Nucleus accumbens (tissue), 56 donors: ENCODE measurements around the gene SLC23A1.
"Not testable (repeated sequence)": the region's sequence is repeated elsewhere in the genome, so short reads cannot be mapped to it uniquely, and the experiment has no call there.

Experiments used
- DNase-seq, 56 donors: peaks; one replicate each; lab custom pipeline; 2025; lab: John Stamatoyannopoulos, UW

The SLC23A1 gene

GRCh38 chr5:139374909-139375308 is 8.2 kb downstream of the SLC23A1 start:
- no peak for DNase-seq

GRCh38 chr5:139371482-139372435 is 11.3 kb downstream of the SLC23A1 start:
- no peak for DNase-seq

DNA sequence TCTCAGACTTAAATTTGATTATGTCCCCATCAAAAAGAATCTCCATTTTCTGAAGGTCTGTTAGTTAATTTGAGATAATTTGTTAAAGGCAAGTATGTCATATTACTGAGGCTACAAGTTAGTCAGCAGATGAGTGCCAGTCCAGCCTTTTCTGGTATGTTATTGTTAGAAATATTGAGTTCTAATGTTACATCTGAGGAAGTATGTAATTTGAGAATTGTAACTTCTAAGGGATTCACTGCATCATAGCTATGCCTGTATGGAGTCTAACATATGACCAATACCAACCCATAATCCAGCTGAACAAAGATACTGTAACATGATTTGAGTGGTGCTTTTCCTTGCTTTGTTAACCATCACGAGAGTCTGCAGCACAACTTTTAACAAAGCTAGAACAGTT is 13.9 kb downstream of the SLC23A1 start:
- no peak for DNase-seq

DNA sequence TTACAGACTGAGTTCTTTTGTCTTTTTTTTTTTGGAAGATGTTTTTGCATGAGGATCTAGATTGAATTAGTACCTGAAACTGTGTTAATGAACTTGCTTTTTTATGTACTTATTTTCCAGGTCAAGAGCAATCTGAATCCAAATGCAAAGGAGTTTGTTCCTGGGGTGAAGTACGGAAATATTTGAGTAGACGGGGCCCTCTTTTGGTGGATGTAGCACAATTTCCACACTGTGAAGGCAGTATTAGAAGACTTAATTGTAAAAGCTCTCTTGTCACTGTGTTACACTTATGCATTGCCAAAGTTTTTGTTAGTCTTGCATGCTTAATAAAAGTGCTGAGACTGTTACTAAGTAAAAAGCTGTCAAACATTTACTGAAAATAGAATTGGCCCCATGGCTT is 14.5 kb downstream of the SLC23A1 start:
- DNase-seq = no peak

- DNase-seq = no peak
These were observed 18.6 kb downstream of the SLC23A1 start for GRCh38 chr5:139364466-139364865.

- no peak for DNase-seq
These were observed 19.2 kb downstream of the SLC23A1 start for GRCh38 chr5:139363937-139364336.

DNA sequence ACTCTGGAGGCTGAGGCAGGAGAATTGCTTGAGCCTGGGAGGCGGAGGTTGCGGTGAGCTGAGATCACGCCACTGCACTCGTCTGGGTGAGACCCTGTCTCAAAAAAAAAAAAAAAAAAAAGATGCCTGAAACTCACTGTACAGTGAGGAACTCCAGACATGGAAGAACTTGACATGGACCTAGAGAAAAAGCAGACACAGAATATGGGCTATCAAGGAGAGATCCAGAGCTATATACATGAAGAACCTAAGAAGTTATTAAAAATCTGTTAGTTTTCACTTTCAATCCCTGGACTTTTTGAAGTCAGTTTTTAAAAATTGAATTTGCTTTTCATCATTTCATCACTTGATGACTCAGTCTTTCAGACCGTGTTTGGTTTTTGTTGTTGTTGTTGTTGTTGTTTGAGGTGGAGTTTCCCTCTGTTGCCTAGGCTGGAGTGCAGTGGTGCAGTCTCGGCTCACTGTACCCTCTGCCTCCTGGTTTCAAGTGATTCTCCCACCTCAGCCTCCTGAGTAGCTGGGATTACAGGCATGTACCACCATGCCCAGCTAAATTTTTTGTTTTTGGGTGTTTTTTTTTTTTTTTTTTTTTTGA is 21.2 kb downstream of the SLC23A1 start:
- no peak for DNase-seq

DNA sequence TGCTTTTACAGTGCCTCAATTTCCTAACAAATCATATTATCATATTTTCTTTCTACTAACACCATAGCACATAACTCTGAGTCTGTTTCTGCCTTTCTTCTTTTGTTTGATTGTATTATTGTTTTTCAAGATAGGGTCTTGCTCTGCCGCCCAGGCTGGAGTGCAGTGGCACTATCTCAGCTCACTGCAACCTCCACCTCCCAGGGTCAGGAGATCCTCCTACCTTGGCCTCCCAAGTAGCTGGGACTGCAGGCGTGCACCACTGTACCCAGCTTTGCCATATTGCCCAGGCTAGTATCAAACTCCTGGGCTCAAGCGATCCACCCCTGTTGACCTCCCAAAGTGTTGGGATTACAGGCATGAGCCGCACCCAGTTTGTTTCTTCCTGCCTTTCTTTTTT is 22.7 kb downstream of the SLC23A1 start:
- DNase-seq = no peak

- no peak for DNase-seq
These were observed 25.0 kb downstream of the SLC23A1 start for GRCh38 chr5:139358064-139358463.

GRCh38 chr5:139355900-139356299 is 27.2 kb downstream of the SLC23A1 start:
- not testable (repeated sequence) for DNase-seq

DNA sequence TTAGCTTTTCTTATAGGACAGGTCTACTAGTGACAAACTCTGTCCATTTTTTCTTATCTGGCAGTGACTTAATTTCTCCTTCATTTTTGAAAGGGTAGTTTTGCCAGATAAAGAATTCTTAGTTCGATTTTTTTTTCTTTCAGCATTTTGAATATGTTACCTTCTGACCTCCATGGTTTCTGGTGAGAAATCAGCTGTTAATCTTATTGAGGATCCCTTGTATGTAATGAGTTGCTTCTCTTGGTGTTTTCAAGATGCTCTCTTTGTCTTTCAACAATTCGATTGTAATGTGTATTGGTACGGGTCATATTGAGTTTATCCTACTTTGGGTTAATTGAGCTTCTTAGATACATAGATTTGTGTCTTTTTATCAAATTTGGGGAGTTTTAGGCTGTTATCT is 28.9 kb downstream of the SLC23A1 start:
- no peak for DNase-seq

- DNase-seq = not testable (repeated sequence)
These were observed 35.2 kb downstream of the SLC23A1 start for GRCh38 chr5:139347863-139348262.

- DNase-seq = not testable (repeated sequence)
These were observed 37.7 kb downstream of the SLC23A1 start for GRCh38 chr5:139345442-139345841.

DNA sequence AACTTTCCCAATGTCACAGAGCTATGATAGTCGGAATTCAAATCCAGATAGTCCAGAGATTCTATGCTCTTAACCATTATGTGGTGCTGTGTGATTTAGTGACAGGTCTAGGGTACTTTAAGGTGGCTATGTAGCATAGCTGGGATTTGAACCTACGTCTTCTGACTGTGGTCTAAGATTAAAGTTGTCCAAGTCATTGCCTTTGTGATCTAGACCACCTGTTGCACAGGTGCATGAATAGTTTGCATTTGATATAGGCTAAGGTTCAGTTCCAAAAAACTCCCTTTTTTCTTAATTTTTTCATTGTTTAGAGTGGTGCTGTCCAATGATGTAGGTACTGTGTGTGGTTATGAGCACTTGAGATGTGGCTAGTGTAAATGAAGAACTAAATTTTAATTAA is 38.9 kb downstream of the SLC23A1 start:
- DNase-seq = no peak

- no peak for DNase-seq
These were observed 39.6 kb downstream of the SLC23A1 start for GRCh38 chr5:139343476-139343875.

DNA sequence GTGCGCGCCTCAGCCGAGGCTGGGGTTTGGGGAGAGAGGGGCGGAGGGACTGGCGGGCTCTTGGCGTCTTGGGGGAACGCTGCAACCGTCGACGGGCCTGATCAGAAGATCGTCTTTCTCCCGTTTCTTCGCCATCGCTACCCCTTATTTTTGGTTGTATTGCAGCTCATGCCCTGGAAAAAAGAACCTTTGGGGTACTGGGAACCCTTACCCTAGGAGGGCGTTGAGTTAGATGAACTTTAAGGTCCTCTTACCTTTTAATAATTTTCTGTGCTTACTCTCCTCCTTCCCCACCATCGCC is 40.7 kb downstream of the SLC23A1 start:
- no peak for DNase-seq

DNA sequence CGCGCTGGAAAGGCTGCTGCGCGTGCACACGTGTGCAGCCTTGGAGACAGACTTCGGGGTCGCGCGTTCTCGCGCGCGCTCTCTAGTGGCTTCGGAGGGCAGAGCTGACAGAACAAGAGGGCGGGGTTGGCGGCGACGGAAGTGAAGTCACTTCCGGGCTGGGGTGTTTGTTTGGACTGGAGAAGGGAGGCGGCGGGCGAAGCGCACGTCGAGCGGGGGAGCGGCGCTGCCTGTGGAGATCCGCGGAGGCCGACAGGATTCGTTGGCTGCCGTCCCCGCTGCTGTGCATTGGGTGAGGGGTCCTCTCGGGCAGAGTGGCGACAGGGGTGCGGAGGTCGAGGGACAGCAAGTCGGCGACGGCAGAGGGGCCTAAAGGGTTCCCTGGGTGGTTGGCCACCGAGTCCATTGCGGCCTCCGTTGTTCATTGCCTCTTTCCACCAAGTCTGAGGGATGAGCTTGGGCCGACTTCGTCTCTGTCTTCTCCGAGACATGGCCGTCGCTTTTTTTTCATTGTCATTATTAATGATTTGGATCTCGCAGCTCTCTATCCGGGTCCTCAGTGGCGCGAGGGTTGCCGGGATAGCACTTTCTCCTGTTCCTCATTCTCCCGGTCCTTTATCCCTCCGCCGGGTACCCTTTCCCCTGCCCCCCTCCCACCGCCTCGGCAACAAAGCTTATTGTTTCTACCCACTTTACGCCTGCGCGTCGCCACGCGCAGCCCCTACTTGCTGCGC is 41.2 kb downstream of the SLC23A1 start, which contains the start of gene PAIP2:
TSS of gene PAIP2 (plus strand) at position 166 of the 734 bp plus-strand sequence. CDS start 21,931 bp downstream, outside the sequence.
- peak; percentile 60 to 99 (median 94) for DNase-seq

DNA sequence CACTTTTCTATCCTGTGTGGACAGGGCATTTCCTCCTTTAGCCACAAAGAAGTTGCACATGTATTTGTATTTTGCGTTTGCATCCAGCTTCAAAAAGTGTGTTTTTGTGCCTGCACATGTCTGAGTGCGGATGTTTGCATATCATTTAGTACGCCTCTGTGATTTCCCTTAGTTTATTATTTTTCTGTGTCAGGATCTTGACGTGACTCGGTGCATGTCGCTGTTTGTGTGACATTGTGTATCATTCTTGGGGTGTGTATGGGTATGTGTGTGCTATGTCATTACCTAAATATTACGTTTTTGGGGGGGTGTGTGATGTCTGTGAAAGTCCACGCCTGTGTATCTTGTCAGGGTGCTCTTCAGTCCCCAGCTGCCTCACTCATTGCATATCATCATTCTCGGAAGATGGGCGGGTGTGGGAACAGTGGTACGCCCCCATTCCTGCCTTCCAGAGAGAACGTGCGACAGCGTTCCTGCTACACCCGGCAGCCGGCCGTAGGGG is 41.9 kb downstream of the SLC23A1 start:
- DNase-seq = peak in 1 of 56 donors; percentile 34

DNA sequence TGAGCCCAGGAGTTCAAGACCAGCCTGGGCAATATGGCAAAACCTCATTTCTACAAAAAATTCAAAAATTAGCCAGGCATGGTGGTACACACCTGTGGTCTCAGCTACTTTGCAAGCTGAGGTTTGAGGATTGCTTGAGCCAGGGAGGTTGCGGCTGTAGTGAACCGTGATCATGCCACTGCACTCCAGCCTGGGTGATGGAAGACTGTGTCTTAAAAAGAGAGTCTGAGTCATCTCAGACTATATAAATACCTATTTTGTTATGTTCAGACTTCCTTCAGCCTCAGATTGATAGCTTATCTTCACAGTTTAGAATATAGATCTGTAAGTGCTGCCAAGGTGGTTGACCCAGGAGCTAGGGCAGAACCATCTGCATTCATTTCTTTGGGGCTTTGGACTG is 43.0 kb downstream of the SLC23A1 start:
- DNase-seq = no peak

DNA sequence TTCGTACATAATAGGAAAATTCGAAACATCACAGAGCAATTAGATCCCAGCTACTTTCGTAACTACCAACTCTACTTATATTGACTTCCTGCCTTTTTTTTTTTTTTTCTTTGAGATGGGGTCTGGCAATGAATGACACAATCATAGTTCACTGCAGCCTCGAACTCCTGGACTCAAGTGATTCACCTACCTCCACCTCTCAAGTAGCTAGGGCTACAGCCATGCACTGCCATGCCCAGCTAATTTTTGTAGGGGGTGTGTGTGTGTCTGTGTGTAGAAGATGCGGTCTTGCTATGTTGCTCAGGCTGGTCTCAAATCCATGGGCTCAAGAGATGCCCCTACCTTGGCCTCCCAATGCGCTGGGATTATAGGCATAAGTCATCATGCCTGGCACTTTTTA is 47.3 kb downstream of the SLC23A1 start:
- no peak for DNase-seq
